Epithelial cell of proximal tubule (primary cell): Measurements from ENCODE around the gene GAK. TPM values are rescaled to one million over a fixed set of nuclear protein-coding genes. Genes with fewer than 3 reads are reported as not detected.

ENCODE experiments used
- DNase-seq: peaks from one replicate; pipeline ENCODE4 v3.0.0-alpha.2; 2011; ENCODE audit warnings: low read depth
- H3K4me3 ChIP-seq: 2 replicates; pipeline ENCODE4 v1.5.1; 2011; ENCODE audit warnings: low read depth, mild to moderate bottlenecking, low read length
- total RNA-seq: library from RNA; depleted of rRNA; stranded (reverse); fragments of >200 nt; gene quantifications from 2 replicates; pipeline ENCODE4 v1.2.3, GENCODE V29; 2015
- TF ChIP-seq, protein P1 (sequence below): conservative IDR thresholded peaks from 2 replicates; pipeline ENCODE4 v1.5.1; 2012; ENCODE audit warnings: low read depth, mild to moderate bottlenecking, low read length

The GAK gene
- total RNA-seq, 1 donor from 2014 or later, result 123 TPM

DNA sequence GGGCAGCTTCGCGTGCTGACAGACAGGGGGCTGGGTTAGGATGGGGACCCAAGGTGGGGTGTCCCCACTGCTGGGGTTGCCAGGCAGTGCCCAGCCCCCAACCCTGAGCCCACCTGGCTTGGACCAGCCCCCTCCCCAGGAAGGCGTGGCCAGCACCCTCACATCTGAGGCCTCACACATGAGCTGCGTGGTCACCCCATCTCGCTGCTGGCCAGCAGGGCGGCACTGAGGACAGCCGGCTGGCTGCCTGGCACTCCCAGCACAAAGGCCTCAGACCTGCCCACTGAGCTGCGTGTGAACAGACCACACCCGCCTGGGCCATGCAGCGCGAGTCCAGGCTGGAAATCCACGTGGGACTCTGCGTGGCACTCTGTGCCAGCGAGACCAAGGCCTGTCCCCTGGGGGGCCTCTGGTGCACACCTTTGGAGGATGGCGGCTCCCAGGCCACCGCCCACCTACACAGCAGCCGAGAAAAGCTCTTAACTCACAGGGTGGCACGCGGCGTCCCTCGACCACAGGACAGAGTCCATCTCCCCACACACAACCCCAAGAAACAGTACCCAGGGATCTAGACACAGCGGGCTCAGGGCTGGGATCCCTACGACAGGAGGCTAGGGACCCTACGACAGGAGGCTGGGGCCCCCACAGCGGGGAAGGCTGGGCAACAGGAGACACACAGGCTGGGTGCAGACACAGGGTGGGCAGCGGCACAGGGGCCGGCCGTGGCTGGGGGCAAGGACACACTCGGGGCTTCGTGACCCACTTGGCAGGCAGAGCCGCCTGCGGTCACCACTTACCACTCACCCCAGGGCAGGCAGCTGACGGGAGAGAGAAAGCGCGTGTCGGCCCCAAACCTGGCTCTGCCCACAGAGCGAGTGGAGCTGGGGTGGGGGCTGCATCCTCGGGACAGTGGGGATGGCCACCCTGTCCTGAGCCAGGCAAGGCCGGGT is 31.4 kb upstream of the GAK start:
- DNase-seq, result no peak
- no peak overlapping the region for H3K4me3 ChIP-seq
- TF ChIP-seq, protein P1, sequence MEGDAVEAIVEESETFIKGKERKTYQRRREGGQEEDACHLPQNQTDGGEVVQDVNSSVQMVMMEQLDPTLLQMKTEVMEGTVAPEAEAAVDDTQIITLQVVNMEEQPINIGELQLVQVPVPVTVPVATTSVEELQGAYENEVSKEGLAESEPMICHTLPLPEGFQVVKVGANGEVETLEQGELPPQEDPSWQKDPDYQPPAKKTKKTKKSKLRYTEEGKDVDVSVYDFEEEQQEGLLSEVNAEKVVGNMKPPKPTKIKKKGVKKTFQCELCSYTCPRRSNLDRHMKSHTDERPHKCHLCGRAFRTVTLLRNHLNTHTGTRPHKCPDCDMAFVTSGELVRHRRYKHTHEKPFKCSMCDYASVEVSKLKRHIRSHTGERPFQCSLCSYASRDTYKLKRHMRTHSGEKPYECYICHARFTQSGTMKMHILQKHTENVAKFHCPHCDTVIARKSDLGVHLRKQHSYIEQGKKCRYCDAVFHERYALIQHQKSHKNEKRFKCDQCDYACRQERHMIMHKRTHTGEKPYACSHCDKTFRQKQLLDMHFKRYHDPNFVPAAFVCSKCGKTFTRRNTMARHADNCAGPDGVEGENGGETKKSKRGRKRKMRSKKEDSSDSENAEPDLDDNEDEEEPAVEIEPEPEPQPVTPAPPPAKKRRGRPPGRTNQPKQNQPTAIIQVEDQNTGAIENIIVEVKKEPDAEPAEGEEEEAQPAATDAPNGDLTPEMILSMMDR, result no peak

DNA sequence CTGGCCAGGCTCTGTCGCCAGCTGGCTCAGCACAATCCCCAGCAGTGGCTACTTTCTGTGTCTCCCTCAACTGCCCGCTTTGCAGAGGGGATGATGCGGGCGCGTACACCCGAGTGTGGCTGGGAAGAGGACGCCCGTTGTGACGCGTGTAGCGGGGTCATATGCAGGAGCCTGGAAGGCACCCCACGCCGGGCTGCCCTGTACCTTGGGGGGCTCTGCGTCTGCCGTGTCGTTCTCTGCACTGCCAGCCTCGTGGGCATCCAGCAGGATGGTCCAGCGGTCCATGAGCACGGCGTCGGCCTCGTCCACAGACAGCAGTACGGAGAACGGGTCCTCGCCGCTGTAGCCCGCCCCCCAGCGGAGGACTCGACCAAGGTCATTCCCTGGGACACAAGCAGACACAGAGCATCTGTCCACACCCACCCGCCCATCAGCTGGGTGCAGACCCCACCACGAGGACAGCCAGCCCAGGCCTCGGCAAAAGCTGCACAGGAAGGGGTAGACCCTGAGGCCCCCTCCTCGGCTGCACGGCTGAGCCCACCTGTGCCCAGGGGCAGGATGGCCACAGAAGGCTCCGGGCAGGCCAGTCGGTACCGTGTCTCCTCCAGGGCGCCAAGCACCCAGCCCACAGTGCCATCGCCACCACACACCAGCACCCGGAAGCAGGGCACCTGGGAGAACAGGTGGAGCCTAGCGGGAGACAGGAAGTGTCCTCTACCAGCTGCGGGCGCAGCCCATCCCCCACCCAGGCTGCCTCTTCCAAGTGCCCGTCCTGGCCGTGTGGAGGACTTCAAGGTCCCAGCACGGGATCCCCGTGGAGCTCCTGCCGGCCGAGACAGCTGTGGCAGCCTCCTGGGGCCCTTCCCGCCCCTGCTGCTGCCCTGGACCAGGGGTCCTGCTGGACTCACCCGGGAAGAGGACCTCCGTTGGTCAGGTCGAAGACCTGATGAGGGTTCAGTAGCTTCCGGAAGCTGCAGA is 30.4 kb upstream of the GAK start:
- no peak overlapping the region for H3K4me3 ChIP-seq
- TF ChIP-seq, protein P1, result no peak
- no peak for DNase-seq

DNA sequence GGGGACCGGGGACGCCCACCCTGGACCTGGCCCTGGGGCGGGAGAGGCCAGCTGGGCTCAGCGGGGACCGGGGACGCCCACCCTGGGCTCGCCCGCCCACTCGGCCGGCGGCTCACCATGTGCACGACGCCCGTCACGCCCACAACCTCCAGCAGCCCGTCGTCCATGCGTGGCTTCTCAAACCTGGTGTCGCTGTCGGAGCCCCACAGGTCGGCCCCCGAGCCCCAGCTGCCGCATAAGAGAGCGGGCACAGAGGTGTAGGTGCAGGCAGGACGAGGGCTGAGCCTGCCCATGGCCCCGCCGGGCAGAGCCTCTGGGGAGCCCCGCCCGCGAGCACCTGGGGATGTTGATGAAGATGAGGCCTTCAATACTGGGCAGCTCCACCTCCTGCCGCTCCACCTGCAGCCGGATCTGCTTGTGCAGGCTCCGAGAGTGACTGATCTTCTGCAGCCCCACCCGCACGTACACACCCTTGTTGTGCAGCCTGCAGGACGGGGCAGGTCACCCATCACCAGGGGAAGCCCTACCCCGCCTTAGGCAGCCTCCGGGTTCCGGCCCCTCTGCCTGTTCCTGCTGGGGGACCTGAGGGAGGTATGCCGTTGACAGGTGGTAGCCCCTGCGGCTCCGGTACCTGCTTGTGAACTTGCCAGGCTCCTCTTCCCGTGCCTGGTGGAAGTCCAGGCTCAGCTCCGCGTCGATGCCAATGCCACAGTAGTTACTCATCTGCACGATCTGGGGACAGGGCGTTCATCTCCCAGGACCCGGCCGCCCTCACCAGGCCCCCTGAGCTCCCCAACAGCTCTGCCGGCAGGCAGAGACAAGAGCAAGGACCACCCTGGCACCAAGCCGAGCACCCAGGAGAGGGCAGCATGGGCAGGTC is 29.5 kb upstream of the GAK start:
- DNase-seq, result no peak
- no peak overlapping the region for H3K4me3 ChIP-seq
- TF ChIP-seq, protein P1, result no peak

DNA sequence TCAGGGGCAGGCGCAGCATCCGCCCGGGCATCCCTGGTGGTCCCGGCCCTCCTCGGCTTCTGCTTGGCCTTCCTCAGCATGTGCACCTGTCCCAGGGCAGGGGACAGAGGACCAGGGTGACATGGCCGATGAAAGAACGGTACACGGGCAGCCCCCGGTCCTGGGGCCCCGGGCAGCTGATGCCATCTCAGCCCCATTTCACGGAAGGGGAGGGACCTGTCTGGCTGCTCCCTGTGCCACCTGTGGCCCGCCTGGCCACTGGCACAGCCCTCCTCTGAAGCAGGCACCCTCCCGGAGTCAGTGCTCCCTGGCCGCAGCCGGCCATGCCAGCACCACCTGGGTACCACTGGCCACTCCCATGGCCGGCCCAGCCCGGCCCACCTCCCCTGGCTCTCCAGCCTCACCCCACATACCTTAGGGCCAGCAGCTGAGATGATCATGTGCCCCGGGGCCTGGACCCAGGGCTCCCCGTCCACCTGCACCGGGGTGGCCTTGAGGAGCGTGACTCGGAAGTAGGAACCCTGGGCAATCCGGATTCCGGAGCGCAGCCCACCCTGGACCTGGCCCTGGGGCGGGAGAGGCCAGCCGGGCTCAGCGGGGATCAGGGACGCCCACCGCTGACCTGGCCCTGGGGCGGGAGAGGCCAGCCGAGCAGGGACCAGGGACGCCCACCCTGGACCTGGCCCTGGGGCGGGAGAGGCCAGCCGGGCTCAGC is 28.7 kb upstream of the GAK start:
- no peak for DNase-seq
- TF ChIP-seq, protein P1, result no peak
- H3K4me3 ChIP-seq, result no peak overlapping the region

DNA sequence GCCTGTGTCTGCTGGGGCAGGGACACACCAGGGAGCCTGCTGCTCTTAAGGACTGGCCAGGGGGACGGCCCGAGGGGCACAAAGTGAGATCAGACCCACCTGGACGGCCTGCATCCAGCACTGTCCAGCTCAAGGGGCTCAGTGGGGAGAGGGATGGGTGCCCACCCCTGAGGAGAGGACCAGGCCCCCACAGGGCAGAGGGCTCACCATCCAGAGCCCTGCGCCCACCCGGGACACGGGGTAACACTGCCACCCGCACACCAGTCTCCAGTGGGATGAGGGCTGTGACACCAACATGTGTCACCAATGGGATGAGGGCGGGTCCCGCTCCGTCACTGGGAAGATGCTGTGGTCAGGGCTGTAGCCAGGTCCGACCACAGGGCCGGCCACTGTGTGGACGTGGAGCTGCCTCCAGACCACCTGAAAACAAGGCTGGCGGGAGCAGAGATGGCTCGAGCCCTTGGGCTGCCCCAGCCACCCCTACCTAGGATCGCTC is 28.1 kb upstream of the GAK start:
- TF ChIP-seq, protein P1, result no peak
- no peak overlapping the region for H3K4me3 ChIP-seq
- DNase-seq, result no peak
